Progenitor cell of endocrine pancreas (in vitro differentiated cells): ENCODE measurements around the gene SLC12A2. TPM values are rescaled to one million over a fixed set of nuclear protein-coding genes. Genes with fewer than 3 reads are reported as not detected.

Experiments used
- DNase-seq: peaks from one replicate; pipeline ENCODE4 v3.0.0; 2021; ENCODE audit warnings: low spot score; ENCODE audit not compliant: unreplicated experiment
- H3K27ac Mint-ChIP-seq: 2 replicates; pipeline ENCODE4 v1.8.0; 2021; ENCODE audit warnings: mild to moderate bottlenecking, moderate library complexity, mixed read lengths
- H3K27me3 Mint-ChIP-seq: 2 replicates; pipeline ENCODE4 v1.8.0; 2021; ENCODE audit warnings: mixed read lengths
- H3K36me3 Mint-ChIP-seq: 2 replicates; pipeline ENCODE4 v1.8.0; 2022; ENCODE audit warnings: mixed read lengths; ENCODE audit not compliant: insufficient read depth
- H3K4me1 Mint-ChIP-seq: 2 replicates; pipeline ENCODE4 v1.8.0; 2021; ENCODE audit warnings: low read depth, mixed read lengths
- H3K4me3 Mint-ChIP-seq: 2 replicates; pipeline ENCODE4 v1.8.0; 2021; ENCODE audit warnings: low read depth, mild to moderate bottlenecking, moderate library complexity, mixed read lengths
- H3K9me3 Mint-ChIP-seq: 2 replicates; pipeline ENCODE4 v1.8.0; 2021; ENCODE audit warnings: low read depth, mixed read lengths
- total RNA-seq: library from RNA; stranded (reverse); gene quantifications from 2 replicates; pipeline ENCODE4 v1.2.1, GENCODE V29; 2021
- TF ChIP-seq, protein P1 (sequence below): fragments of 200-600 bp; sonication (generic); IDR thresholded peaks from one replicate; pipeline ENCODE4 v1.5.0; 2021; ENCODE audit warnings: antibody characterized with exemption, mild to moderate bottlenecking; ENCODE audit not compliant: unreplicated experiment

Gene SLC12A2
- total RNA-seq, 1 donor from 2014 or later, result 51.7 TPM

DNA sequence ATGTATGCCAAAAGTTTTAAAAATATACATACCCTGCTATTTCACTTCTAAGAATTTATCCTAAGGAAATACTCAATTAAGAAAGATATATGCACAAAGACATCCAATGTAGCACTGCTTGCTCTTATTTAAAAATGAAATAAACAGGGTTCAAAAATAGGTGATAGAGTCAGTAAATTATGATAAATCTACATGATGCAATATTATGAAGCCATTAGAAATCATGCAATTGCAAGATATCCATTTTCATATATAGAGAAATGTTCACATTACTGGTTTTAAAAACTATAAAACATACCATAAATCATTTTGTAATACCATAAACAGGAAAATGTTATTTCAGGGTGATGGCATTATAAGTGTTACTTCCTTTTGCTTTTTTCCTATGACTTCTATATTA, 8.6 kb upstream of the SLC12A2 start:
- no peak for DNase-seq
- no peak overlapping the region for H3K4me3 Mint-ChIP-seq
- TF ChIP-seq, protein P1, sequence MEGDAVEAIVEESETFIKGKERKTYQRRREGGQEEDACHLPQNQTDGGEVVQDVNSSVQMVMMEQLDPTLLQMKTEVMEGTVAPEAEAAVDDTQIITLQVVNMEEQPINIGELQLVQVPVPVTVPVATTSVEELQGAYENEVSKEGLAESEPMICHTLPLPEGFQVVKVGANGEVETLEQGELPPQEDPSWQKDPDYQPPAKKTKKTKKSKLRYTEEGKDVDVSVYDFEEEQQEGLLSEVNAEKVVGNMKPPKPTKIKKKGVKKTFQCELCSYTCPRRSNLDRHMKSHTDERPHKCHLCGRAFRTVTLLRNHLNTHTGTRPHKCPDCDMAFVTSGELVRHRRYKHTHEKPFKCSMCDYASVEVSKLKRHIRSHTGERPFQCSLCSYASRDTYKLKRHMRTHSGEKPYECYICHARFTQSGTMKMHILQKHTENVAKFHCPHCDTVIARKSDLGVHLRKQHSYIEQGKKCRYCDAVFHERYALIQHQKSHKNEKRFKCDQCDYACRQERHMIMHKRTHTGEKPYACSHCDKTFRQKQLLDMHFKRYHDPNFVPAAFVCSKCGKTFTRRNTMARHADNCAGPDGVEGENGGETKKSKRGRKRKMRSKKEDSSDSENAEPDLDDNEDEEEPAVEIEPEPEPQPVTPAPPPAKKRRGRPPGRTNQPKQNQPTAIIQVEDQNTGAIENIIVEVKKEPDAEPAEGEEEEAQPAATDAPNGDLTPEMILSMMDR, result no peak
- H3K36me3 Mint-ChIP-seq, result no peaks in the 10 kb centered on the region
- H3K4me1 Mint-ChIP-seq, result peaks cover 3% of the 10 kb centered on the region
- no peaks in the 10 kb centered on the region for H3K9me3 Mint-ChIP-seq
- H3K27ac Mint-ChIP-seq, result no peak overlapping the region
- H3K27me3 Mint-ChIP-seq, result no peaks in the 10 kb centered on the region

DNA sequence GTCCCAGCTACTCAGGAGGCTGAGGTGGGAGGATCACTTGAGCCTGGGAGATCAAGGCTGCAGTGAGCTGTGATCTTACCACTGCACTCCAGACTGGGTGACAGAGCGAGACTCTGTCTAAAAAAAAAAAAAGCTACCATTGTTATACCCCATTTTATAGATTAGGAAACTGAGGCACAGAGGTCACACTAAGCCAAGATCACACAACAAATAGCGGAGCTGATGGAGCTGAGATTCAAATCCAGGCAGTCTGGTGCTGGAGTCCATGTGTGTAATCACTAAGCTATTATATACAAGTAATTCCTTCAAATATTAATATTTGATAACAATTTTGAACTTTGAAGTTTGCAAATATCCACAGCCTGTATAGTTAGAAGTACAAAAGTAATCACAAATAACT, 6.0 kb upstream of the SLC12A2 start:
- Mint-ChIP-seq H3K4me1 (peaks cover 12% of the 10 kb centered on the region), H3K4me3 (no peak overlapping the region), H3K27me3 (no peaks in the 10 kb centered on the region), H3K27ac (no peak overlapping the region), H3K36me3 (no peaks in the 10 kb centered on the region), H3K9me3 (no peaks in the 10 kb centered on the region)
- no peak for DNase-seq
- TF ChIP-seq, protein P1, result no peak

DNA sequence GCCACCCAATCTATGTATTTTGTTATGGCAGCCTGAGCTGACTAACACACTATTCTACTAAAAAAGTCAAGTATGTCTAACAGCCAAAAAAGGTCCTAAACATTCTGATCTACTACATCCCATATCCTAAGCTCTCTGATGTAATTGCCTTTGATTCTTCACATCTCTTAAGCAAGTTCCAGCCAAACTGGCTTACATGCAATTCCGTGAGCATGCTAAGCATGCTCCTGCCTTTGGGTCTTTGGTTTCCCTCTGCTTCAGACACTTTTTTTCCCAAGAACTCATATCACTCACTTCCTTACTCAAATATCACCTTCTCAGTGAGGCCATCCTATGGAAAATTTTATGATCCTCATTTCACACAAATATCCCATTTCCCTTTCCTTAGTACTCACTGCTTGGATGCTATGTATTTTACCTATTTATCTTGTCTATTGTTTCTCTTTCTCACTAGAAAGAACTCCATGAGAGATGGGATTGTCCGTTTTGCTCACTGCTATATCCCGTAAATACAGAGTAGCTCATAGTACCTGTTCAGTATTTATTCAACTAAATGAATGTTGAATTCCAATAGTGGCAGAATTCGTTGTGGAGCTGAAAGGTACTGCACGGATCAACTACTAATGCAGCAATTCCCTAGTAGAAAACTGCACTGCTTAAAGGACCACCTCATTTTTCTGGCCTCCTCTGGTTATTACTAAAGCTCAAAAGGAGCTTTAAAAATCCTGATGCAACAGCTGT, 2.3 kb upstream of the SLC12A2 start:
- no peak for DNase-seq
- Mint-ChIP-seq H3K36me3 (no peaks in the 10 kb centered on the region), H3K4me3 (peak overlapping the region; percentile 84), H3K4me1 (peaks cover 25% of the 10 kb centered on the region), H3K27me3 (no peaks in the 10 kb centered on the region), H3K27ac (no peak overlapping the region), H3K9me3 (no peaks in the 10 kb centered on the region)
- TF ChIP-seq, protein P1, result peak; percentile 34

DNA sequence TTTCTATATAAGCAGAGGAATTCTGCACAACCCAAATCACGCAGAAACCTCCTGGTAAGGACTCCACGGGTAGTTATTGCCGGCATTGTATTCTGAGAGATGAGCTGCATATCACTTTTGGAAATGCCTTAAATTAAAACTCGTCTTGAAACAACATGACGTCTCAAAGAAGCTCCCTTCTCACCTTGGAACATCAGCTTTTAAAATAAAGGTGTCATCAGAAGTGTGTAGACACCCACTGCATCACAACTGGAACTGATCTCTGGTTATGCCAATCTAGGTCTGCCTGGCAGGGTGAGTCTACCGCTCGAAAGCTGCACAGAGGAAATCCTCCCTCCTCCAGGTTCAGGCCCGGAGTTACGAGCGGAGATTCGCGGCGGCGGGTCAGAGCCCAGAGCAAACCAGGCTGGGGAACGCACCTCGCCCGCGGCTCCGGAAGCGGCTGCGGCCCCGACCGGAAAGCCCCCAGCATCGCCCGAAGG, 974 bp upstream of the SLC12A2 start:
- DNase-seq, result no peak
- TF ChIP-seq, protein P1, result no peak
- no peaks in the 10 kb centered on the region for H3K9me3 Mint-ChIP-seq
- no peaks in the 10 kb centered on the region for H3K27me3 Mint-ChIP-seq
- no peaks in the 10 kb centered on the region for H3K36me3 Mint-ChIP-seq
- peak overlapping the region; percentile 84 for H3K4me3 Mint-ChIP-seq
- peak overlapping the region; percentile 87 for H3K27ac Mint-ChIP-seq
- H3K4me1 Mint-ChIP-seq, result peaks cover 32% of the 10 kb centered on the region

DNA sequence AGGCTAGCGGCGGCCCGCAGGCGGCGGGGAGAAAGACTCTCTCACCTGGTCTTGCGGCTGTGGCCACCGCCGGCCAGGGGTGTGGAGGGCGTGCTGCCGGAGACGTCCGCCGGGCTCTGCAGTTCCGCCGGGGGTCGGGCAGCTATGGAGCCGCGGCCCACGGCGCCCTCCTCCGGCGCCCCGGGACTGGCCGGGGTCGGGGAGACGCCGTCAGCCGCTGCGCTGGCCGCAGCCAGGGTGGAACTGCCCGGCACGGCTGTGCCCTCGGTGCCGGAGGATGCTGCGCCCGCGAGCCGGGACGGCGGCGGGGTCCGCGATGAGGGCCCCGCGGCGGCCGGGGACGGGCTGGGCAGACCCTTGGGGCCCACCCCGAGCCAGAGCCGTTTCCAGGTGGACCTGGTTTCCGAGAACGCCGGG, 253 bp downstream of the SLC12A2 start:
- no peaks in the 10 kb centered on the region for H3K36me3 Mint-ChIP-seq
- no peak overlapping the region for H3K27ac Mint-ChIP-seq
- peaks cover 37% of the 10 kb centered on the region for H3K4me1 Mint-ChIP-seq
- H3K9me3 Mint-ChIP-seq, result no peaks in the 10 kb centered on the region
- H3K27me3 Mint-ChIP-seq, result no peaks in the 10 kb centered on the region
- DNase-seq, result peak; percentile 64
- no peak overlapping the region for H3K4me3 Mint-ChIP-seq
- TF ChIP-seq, protein P1, result peak; percentile 47
